NCI-H1092 treated with DMSO at 0.1 percent for 48 hours (cell line): ENCODE data around the gene METAP1.
"Not testable (repeated sequence)": the region's sequence is repeated elsewhere in the genome, so short reads cannot be mapped to it uniquely, and the experiment has no call there.

Source experiments
- DNase-seq: peaks from one replicate; lab custom pipeline; 2025; lab: John Stamatoyannopoulos, UW

The METAP1 gene

GRCh38 chr4:99058228-99058627 lies 62.7 kb downstream of the METAP1 start:
- DNase-seq = no peak

GRCh38 chr4:99059550-99059949 lies 64.0 kb downstream of the METAP1 start:
- DNase-seq = no peak

DNA sequence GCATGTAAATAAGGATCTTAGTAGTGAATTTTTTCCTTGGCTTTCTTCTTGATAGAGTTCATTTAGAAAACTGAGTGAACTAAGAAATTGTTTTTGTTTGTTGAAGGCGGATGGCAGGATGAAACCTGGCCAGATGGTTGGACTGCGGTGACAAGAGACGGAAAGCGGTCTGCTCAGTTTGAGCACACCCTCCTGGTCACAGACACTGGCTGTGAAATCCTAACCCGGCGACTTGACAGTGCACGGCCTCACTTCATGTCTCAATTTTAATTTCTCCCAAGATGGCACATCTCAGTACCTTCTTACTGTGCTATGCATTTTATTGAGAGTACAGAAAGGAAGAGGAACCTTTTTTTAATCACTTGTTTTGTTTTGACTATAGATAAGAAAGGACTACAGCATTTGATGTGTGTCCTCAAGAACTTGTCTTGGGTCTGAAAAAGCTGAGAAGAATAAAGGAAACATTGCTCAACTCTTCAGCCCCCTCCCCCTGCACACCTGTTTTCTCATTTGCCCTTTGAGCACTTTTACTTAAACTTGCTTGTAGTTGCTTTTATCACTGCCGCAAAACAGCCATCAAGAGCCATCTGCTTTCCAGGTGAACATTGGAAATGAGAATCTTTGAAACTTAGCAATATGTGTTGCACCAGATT lies 65.7 kb downstream of the METAP1 start:
- DNase-seq = no peak

DNA sequence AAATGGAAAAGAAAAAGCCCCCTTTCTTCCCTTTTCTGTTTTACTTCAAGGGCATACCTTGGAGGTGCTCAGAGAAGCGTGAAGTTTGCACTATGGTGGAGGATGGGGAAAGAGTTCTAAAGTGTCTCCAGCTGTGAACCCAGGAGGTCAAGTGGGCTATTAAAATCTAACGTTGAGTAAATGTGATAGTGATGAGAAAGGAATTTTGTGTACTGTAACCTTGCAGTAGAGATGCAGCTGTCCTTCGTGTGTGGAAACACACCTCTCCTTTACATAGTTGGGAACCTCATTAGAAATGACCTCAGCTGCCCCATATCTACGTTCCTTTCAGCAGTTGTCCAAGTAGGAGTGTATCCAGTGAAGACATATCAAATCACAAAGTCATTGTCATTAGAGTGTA lies 66.6 kb downstream of the METAP1 start:
- peak; percentile 35 for DNase-seq

DNA sequence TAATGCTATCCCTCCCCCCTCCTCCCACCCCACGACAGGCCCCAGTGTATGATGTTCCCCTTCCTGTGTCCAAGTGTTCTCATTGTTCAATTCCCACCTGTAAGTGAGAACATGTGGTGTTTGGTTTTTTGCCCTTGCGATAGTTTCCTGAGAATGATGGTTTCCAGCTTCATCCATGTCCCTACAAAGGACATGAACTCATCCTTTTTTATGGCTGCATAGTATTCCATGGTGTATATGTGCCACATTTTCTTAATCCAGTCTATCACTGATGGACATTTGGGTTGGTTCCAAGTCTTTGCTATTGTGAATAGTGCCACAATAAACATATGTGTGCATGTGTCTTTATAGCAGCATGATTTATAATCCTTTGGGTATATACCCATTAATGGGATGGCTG lies 70.0 kb downstream of the METAP1 start:
- not testable (repeated sequence) for DNase-seq

DNA sequence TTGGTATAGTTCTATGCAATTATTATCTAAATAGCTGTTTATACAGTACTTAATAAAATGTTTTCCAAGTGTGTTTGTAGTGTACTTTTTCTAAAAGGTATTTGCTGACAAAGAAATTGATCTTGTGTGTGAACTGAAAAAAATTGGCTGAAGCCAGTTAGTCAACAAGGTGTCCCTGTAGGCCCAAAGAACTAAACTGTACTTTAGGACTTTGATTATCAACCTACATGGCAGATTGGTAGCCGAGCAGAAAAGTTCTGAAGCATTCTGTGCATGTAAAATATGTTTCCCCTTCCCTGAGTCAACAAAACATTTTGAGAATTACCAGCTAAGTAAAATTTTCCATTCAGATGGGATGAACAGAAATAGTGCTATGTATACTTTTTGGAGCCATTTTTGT lies 72.1 kb downstream of the METAP1 start:
- DNase-seq = no peak

DNA sequence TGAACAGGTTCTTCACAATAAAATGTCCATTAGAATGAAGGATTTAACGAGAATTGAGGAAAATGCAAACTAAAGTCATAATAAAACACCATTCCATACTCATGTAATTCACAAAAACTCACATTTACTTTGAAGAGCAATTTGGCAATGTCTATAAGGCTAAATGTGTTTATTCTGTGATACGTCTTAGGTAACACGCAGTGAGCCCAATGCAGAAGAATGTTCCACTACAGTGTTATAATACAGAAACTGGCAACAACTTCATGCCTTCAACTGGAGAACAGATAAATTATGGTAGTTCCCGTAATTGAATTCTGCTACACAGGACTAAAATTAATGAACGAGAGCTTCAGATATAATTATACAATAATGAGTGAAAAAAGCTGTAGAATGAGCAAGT lies 75.6 kb downstream of the METAP1 start:
- DNase-seq = no peak

GRCh38 chr4:99074816-99075215 lies 79.3 kb downstream of the METAP1 start:
- DNase-seq = no peak

DNA sequence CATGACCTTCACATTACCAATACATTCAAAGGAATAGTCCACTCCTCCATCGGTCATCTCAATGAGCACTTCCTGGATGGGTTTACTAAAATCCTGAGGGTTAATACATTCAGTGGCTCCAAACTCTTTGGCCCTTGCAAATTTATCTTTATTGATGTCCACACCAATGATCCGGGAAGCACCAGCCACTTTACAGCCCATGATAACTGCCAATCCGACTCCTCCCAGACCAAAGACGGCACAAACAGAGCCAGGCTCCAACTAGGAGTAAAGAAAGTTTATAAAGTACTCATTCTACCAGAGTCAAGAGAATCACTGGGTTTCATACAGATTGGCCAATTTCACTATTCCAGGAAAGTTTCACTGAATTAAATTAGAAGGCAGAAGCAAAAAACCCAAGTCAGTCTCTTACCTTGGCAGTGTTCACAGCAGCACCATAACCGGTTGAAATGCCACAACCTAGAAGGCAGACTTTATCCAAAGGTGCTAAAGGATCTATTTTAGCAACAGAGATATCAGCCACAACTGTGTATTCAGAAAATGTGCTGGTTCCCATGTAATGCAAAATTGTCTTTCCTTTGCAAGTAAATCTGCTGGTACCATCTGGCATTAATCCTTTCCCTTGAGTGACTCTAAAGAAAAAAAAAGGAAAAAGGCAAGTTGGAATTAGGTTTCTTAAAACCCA lies 80.9 kb downstream of the METAP1 start:
- no peak for DNase-seq

- no peak for DNase-seq
Measured at GRCh38 chr4:99077177-99077576, 81.7 kb downstream of the METAP1 start.

DNA sequence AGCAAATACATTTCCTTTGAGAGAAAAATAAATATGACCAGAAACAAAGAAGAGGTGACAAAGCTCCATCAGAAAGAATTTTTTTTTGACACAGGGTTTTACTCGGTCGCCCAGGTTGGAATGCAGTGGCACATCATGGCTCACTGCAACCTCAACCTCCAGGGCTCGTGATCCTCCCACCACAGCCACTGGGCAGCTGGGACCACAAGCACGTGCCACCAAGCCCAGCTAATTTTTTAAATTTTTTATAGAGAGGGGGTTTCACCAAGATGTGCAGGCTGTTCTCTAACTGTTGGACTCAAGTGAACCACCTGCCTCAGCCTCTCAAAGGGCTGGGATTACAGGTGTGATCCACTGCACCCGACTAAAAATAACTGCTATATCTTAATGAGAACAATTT lies 82.8 kb downstream of the METAP1 start:
- no peak for DNase-seq

- DNase-seq = no peak
Measured at GRCh38 chr4:99078931-99079624, 83.6 kb downstream of the METAP1 start.

DNA sequence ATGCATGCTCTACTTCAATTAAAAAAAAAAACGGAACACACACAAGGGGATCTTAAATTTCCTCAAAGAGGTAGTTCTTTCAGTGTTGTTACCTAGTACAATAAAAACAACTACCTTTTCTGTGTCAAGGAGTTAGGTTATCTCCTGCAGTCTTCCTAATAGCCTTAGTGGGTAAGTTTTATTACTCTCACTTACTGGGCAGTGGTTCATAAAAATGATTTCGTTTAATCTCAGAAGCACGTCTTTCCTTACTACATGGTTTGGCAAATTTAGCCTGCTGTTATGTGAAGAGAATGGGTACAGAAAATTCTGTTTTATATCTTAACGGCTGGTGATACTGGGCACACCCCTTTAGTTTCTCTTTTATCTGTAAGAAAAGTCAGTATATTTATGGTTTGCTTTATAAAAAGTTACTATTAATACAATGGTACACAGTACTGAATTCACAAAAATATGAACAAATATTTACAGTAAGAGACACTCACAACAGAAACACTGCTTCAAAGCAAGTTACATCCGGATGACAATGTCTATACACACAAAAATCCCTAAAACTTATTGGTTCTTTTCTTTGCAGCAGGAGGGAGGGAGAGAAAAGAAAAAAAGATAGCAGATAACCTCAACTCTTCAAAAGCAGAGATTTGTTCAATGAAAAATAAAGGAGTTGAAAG lies 84.2 kb downstream of the METAP1 start:
- DNase-seq = no peak

- DNase-seq = not testable (repeated sequence)
Measured at GRCh38 chr4:99080869-99081268, 85.3 kb downstream of the METAP1 start.

DNA sequence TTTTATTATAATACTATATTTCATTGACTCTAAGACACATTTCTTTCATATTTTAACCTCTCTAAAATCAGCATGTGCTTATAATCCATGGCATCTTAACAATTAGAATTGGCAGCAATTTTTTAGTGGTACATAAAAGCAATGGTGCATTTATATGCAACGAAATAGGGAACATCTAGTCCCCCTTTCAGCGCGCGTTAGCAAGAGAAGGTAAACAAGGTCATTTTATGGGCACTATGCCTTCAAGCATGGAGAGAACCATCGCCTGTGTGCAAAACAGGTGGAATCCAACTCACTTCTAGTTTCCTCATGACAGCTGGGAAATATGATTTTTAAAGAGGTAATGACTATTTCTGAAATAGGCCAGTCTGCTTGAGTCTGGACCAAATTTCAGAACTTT lies 86.7 kb downstream of the METAP1 start:
- DNase-seq = no peak

DNA sequence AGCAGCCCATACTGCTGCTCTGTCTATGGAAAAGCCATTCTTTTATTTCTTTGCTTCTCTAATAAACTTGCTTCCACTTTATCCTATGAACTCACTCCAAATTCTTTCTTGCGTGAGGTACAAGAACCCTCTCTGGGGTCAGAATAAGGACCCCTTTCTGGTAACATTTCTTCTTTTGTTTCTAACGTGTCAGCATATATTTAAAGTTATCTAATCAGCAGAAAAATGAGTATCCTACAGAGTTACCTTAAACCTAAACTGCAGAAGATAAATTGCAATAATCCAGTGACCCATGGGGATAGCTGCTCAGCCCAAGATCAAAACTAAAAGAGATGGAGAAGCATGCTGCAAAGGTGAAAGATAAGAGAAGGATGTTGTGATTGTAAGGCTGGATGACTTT lies 89.1 kb downstream of the METAP1 start:
- DNase-seq = no peak

DNA sequence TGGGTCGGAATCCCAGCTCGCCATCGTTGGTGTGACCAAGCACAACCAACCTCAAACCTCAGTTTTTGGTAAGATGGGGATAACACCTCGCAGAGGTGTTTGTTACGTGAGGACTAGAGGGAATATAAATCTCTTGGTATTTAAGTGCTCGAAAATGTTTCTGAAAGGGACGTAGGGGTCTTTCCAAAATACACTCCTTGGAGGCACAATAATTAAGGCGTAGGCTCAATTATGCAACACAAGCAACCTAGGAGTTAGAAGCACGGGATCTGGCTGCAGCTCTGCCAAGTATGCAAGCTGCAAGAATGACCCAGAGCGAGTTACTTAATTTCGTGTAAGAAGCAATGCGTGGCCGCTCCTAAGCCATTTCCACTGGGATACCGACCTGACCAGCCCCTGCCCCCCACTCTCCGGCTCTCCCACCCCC lies 92.5 kb downstream of the METAP1 start:
- DNase-seq = peak; percentile 60

DNA sequence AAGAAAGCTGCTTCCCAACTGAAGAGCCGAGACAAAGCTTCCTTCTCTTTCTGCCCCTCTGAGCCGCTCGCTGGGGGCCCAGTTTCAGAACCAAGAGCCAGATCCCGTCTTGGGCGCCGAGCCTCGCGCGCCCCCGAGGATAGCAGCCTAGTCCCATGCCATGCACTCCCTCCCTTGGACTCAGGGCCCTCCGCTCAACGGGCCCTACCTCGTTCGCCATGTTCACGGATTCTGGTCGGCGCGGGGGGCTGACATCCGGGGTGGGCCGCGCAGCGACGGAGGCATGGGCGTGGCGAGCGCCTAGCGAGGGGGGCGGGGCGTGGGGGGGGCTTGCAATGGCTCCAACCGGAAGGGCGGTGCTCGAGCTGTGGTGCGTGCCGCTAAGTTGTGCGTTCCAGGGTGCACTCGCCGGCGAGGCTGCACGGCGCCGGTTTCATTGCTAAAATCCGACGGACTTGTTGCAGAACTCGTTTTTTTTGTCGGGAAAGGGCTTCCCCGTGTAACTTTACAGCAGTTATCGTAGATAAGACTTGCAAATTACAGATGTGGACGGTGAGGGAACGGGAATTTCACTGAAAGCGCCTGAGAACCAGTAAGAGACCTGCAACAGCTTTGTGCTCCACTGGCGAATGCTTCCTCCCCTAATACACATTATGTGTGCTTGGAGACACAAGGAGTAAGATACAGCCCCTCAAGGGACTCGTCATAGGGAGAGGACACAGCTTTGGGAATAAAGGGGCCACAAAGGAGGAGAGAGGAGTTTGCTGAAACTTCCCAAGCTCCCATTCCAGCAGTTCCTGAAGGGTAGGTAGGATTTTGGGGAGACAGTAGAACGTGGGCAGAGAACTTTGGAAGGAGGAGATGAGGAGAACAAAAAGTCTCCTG lies 93.2 kb downstream of the METAP1 start, which contains the start of gene ADH5:
TSS of gene ADH5 (minus strand) at position 308 of the 885 bp plus-strand sequence. CDS start at position 220, 88 bp downstream.
- peak; percentile 83 for DNase-seq

- DNase-seq = no peak
Measured at GRCh38 chr4:99090481-99091215, 95.1 kb downstream of the METAP1 start.

DNA sequence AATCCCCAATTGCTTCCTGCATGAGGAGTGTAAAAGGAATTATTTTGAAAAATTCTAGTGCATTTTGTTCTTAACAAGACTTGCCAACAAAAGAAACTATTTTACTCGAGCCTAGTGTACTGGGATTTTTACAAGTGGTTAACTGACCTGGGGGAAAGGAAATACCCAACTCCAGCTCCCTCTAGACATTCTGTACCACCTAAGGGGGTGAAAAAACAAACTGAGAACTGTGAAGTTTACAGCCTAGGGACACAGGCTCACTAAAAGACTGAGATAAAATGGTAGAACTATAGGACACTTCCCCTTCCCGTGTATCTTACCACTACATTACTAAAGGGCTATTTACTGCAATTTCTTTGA lies 95.7 kb downstream of the METAP1 start:
- no peak for DNase-seq

DNA sequence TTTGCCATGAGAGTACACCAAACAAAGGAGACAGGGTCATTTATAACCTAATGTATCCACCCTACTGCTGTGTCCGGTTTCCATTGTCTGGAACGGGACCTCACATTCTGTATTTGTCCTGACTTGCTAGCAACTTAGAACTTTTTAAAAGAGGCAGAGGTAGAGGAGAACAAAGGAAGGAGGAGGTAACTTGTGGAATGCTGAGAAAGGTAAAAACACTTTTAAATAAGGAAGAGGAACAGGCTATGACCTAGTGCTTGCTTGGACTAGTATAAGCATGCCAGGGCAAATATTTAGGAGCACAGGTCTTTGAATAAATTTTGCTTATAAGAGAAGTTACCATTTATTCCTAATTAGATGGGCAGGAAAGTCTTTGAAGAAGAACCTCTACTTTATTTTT lies 96.3 kb downstream of the METAP1 start:
- DNase-seq = not testable (repeated sequence)
